SK-N-DZ (cell line): ENCODE measurements around the gene CCS.
"Not testable (repeated sequence)": the region's sequence is repeated elsewhere in the genome, so short reads cannot be mapped to it uniquely, and the experiment has no call there.

Source experiments
- DNase-seq: peaks from one replicate; pipeline ENCODE4 v3.0.0-alpha.2; 2015; ENCODE audit warnings: low spot score

The CCS gene

DNA sequence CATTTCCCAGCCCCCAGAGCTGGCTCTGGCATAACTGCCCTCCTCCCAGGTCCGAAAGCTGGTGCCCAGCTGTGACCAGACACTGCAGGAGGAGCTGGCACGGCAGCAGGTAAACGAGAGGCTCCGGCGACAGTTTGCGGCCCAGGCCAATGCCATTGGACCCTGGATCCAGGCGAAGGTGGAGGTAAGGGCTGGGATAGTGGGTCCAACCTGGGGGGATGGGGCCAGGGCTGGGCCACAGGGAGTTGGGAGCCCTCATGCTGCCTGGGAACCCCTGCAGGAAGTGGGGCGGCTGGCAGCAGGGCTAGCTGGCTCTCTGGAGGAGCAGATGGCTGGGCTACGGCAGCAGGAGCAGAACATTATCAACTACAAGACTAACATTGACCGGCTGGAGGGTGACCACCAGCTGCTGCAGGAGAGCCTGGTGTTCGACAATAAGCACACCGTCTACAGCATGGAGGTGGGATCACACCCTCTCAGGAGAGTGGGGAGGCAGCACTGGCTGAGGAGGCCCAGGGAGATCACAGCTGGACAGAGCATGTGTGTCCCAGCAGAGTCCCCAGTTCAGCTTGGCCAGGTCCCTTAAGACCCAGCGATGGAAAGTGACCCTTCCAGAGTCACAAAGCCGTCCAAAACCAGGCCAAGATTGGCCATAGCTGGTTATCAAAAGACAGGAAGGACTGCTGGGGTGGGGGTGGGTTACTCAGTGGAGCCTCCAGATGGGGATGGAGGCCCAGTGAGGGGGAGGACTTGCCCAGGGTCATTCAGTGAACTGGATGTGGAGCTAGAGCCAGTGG is 31.6 kb upstream of the CCS start:
- no peak for DNase-seq

DNA sequence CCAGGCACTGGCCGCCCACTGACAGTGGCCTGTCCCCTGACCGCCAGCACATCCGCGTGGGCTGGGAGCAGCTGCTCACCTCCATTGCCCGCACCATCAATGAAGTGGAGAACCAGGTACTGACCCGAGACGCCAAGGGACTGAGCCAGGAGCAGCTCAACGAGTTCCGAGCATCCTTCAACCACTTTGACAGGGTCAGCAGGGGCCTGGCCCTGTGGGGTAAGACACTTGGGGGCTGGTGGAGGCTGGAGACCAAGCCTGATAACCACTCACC is 31.1 kb upstream of the CCS start:
- DNase-seq: no peak

DNA sequence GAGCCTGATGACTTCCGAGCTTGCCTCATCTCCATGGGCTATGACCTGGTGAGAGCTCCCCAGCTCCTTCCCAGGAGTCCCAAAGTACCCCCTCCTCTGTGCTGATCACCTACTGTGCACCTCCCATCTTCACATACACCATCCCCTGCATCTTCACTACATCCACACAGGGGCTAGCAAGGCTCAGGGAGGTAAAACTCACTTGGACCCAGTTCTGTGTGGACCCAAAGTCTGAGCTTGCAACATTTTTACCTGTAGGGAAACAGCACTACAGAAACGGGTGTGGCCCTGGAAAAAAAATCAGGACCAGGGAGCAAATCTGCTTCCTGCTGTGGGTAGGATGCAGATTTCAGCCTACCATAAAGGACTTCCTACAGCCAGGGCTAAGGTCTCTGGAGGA is 30.7 kb upstream of the CCS start:
- no peak for DNase-seq

DNA sequence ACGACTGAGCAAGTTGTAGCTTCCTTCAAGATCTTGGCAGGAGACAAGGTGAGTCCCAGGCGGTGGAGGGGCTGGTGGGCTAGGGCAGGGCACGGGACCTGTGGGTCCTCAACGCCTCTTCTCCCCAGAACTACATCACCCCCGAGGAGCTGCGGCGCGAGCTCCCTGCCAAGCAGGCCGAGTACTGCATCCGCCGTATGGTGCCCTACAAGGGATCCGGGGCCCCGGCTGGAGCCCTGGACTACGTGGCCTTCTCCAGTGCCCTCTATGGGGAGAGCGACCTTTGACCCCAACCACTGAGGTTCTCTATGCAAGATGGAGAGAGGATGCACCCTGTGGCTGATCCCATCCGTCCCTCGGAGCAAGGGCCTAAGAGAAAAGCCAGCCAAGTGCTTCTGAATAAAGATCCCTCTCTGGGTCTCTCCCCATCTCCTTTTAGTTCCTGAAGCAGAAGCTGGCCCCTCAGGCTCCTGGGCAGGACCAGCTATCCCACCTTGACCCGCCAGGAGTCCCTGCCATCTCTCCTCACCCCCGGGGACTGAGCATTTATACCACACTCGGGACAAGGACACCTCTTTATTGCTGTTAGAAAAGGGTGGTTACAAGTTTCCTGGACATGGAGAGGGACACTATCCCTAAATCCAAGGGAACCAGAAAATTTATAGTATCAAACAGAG is 29.9 kb upstream of the CCS start:
- no peak for DNase-seq

DNA sequence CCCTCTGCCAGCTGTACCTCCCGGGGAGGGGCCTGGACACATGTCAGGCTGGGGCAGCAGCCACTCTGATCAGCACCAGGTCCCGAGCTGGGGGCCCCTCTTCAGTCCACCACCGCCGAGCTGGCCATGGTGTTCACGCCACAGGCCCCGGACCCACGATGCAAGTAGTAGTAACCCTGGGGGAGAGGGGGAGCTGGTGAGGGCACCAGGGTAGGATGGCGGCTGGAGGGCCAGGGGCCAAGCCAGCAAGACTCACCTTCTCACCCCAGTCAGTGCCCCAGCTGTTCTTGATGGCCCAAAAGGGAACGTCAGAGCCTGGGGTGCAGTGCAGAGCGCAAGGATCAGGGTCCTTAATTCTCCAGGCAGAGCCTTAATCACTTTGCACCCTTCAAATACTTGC is 29.2 kb upstream of the CCS start:
- no peak for DNase-seq

DNA sequence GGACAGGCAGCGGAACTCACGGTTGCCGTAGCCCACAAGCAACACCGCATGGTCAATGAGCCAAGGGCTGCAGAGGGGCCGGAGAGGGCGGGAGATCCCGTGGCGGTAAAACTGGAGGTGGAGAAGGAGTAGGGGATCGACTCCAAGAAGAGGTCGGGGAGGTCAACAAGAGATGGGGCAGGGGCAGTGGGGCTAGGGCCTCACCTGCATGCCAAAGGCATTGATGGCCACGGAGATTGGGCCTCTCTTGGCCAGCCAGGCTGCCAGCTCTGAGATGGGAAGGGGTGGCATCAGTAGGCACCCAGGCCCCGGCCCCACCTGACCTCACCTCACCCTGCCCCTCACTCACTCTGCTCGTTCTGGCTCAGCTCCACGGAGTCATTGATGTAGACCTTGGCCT is 28.4 kb upstream of the CCS start:
- DNase-seq: no peak

DNA sequence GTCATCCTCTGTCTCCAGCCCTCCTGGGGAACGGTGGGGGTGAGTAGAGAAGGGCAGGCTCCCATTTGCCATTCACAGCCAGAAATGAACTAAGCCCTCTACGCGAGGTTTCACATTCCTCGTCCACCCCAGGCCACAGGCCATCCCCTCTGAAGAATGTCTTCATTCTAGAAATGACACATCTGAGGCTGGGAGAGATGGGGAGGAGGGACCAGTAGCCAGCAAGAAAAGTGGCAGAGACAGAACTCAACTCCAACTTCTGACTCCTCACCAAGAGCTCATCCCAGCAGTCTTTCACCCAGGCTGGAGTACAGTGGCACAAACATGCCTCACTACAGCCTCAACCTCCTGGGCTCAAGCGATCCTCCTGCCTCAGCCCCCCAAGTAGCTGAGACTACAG is 28.0 kb upstream of the CCS start:
- DNase-seq: no peak

DNA sequence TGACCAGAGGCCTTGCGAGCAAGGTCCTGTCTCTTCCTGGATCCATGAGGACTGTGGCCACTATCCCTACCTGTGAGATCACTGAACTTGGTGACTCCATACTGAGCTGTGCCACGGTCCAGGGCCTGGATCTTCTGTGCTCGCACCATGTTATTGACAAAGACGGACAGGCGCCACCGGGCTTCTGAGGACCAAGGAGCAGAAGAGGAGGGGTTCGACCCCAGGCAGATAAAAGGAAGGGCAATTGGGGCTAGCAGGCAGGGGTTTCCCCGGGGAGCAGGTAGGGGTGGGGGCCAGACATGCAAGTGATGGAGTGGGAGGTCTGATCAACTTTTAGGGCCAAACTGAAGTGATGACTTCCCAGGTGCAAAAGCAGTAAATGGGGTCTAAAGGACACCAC is 26.8 kb upstream of the CCS start:
- DNase-seq: no peak

DNA sequence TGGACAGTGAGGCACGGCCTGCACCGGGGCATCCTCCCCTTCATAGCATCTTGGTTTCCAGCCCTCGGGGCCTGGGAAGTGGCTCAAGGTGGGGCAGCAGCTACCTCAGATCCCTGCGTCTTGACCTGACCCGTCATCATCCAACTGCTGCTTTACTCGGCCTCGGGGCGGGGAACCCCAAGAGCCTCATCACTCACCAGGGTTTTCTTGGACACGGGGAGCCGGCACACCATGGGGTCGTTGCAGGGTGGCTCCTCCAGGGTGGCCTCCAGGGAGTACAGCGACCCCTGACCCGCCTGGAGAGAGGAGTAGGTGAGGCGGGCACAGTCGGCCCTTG is 25.2 kb upstream of the CCS start:
- DNase-seq: no peak

DNA sequence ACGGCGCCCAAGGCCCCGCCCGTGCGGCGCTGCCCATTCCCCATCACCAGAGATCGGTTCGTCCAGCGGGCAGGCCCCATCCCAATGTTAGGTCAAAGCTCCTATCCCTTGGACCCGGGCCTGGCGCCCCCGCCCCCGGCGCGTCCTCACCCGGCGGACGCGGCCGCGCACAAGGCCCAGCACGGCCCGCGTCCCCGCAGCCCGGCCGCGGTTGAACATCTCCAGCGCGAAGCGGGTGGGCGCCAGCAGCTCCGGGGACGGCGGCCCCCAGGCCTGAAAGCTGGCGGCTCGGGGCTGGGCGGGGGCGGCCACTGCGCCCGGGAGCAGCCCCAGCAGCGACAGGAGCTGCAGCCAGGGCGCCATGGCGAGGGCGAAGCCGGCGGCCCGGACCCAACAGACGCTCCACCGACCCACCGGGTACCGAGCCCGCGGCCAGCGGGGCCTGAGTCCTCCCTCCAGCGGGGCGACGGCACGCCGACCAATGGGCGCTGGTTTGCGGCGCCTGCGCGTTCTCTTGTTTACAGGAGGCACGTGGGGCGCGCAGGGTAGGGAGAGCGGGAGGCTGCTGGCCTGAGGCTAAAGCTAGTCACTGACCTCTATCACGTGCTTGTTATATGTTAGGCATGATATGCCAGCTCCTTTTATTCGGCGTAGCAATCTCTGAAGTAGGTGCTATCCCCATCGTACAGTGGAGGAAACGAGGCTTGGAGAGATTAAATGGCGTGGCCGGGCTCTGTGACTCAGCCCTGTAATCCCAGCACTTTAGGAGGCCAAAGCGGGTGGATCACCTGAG is 24.7 kb upstream of the CCS start, which contains the start of gene CTSF:
Gene CTSF, minus strand, starts transcription at position 483 of the 793 bp plus-strand sequence. Its CDS starts 120 bp downstream, at position 363.
- peak; percentile 86 for DNase-seq

DNA sequence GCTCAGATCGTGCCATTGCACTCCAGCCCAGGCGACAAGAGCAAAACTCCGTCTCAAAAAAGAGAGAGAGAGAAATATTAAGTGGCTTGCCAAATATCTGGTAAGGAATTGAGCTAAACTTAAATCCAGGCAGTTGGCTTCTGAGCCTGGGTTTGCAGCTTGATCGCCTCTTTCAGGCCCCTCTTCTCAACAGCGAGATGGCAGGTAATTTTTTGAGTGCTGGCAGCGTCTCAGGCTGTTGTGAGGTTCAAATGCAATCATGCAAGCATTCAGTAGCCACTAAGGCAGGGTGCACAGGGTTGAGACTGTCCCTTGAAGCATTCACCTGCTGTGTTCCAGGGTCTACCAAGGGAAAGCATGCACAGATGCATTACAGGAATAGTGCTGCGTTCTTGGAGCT is 23.9 kb upstream of the CCS start:
- no peak for DNase-seq

DNA sequence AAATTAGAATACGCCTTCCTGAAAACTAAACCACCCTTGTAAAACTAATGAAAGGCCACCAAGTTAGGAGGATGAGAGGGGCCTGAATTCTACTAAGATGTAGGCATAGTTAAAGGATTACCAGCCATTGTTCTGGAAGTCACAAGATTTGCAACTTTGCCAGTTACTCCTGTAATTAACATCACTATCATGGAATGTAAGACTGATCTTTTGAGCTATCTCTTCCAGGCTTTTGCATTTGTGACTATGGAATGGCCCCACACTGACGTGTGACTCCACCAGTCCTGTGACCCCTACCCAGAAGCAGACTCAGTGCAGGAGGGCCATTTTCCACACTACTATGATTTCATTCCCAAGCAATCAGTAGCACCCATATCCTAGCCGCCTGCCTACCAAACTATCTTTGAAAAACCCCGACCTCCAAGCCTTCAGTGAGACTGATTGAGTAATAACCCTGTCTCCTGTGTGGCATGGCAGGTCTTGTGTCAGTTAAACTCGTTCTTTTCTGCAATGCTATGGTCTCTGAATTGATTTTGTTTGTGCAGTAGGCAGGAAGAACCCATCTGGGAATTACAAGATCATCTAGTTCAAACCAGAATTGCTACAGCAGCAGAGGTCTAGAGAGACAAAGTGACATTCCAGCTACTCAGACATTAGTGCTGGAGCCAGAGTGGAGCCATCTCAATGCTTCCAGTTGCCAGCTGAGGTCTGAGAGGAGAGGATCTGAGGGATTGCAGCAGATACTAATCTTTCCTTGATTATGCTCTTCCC is 22.7 kb upstream of the CCS start:
- no peak for DNase-seq

DNA sequence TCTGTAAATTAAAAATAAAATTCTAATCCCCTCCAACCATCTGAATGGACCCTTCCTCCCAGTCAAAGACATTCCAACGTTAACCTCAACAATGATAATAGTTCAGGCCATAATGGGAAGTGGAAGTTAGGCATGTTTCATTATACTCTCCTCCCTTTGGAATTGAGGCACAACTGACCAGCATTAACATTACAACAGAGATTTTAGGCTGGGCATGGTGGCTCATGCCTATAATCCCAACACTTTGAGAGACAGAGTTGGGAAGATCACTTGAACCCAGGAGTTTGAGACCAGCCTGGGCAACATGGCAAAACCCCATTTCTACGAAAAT is 22.2 kb upstream of the CCS start:
- no peak for DNase-seq

DNA sequence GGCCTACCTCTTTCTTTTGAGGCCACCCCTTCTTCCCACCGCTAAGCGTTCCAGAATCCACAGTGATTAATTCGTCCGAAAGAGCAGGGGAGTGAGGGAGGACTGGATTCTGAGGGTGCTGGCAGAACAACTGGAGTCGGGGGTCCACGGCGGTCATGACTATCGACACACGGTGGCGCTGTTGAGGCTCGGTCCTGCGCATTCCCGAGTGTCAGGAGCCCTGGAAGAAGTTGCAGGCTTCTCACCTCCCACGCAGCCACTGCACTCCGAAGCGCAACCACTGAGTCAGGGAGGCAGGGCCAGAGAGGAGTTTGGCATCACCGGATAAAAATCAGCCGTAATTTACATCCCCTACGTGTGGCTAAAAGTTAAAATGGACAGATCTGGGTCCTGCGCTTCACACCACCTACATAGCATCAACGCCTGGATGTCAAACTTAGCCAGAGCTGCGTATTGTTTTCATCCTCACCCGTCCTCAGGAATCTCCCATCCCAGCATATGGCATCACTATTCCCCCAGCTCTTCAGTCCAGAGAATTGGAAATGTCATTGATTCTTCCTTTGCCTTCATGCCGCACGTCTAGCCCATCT is 13.9 kb upstream of the CCS start:
- peak; percentile 68 for DNase-seq

DNA sequence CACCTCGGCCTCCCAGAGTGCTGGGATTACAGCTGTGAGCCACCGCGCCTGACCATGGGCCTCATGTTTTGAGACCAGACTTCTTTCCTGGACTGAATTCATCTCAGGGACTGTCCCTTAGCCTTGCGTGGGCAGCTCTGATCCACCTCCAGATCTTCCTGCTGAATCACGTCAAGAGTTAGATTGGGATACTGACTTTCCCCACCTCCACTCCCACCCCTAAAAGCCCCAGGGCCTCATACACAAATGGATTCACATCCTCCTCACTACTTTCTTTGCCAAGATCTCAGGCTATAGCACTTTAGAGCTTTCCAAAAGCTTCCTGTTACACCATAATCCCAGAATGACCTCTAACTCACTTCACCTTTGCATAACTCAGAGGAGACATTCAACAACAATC is 12.2 kb upstream of the CCS start:
- DNase-seq: no peak

DNA sequence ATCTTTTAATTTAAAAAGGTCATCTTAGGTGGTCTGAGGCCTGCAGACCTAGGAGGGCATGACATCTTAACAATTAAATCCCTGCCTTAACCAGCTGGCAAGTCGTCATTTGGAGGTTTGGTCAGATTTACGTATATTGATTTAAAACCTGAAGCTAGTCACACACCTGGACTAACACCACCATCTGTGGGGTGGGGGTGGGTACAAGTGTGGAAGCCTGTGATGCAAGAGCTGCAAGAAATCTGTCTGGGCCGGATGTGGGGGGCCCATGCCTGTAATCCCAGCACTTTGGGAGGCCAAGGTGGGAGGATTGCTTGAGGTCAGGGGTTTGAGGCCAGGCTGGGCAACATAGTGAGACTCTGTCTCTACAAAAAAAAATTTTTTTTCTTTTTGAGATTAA is 11.7 kb upstream of the CCS start:
- DNase-seq: no peak

DNA sequence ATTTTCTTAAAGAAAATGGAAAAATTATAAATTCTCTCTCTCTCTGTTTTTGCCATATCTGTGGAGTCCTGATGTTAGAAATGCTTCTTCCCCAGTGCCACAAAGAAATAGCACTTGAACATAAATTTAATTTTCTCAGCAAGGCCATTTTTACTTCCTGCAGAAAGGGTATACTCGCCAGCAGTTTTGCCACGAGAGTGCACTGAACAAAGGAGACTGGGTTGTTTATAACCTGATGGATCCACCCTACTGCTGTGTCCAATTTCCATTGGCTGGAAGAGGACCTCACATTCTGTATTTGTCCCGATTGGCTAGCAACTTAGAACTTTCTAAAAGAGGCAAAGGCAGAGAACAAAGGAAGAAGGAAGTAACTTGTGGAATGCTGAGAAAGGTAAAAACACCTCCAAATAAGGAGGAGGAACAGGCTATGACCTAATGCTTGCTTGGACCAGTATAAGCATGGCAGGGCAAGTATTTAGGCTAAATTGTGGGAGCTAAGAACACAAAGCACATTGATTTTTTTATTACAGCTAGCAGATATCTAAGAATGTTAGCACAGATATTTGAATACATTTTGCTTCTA is 10.3 kb upstream of the CCS start:
- not testable (repeated sequence) for DNase-seq

DNA sequence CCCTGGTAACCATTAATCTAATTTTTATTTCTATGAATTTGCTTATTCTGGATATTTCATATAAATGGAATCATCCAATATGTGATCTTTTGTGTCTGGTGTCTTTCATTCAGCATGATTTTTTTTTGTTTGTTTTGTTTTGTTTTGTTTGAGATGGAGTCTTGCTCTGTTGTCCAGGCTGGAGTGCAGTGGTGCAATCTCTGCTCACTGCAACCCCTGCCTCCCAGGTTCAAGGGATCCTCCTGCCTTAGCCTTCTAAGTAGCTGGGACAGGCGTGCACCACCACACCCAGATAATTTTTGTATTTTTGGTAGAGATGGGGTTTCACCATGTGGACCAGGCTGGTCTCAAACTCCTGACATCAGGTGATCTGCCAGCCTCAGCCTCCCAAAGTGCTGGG is 7.5 kb upstream of the CCS start:
- not testable (repeated sequence) for DNase-seq

DNA sequence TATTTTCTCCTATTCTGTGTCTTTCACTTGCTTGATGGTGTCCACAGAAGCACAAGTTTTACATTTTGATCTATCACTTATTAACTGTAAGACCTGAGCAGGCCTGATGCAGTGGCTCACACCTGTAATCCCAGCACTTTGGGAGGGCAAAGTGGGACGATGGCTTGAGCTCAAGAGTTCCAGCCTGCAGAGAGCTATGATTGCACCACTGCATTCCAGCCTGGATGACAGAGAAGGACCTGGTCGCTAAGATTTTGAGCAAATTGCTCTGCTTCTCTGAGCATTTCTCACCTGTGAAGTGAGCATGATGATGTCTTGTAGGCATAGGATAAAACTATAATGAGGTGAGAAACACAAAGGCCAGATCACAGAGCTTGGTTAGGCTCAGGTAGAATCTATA is 6.8 kb upstream of the CCS start:
- DNase-seq: no peak

DNA sequence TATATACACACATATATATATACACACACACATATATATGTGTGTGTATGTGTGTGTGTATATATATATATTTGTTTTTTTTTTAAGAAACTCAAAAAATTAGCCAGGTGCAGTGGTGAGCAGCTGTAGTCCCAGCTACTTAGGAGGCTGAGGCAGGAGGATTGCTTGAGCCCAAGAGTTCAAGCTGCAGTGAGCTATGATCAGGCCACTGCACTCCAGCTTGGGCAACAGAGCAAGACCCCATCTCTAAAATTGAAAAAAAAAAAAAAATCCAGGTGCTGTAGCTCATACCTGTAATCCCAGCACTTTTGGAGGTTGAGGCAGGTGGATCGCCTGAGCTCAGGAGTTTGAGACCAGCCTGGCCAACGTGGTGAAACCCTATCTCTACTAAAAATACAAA is 3.7 kb upstream of the CCS start:
- not testable (repeated sequence) for DNase-seq

DNA sequence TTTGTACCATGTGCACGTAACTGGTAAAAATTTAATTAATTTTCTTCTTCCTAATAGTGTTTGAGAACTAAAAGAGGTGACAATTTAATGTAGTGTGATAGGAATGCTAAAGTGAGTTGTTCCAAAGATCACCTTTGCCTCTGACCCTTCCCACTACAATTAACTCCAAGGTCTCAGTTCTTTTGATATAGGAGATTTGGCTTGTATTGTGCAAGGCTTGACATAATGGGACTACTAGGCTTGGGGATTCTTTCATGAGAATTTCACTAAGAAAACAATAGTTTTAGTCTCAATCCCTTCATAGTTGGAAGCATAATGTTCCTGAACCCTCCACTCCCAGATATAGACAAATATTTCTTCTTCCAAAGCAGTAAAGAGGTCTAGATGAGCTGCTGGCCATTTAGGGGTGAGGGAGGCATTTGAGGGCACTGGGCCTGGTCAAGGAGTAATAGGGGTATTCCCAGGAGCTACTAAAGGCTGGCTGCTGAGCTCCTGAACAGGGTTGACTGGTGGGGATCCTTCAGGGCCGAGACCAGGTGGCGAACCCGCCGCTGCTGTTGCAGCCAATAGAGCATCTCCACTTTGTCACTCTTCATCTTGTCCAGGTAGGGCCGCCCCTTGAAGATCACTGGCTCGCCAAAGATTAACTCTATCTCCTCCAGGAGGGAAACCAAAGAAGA is 2.8 kb upstream of the CCS start:
- no peak for DNase-seq
